C4-2B (cell line): ENCODE results near the gene MAN1A1.

Source experiments
- CTCF ChIP-seq: fragments of 450-650 bp; conservative IDR thresholded peaks from 2 replicates; pipeline ENCODE4 v1.5.1; 2017; ENCODE audit warnings: mild to moderate bottlenecking
- ZFX ChIP-seq: fragments of 450-650 bp; IDR thresholded peaks from 2 replicates; pipeline ENCODE4 v1.6.1; 2017

- TF ChIP-seq CTCF: no peak
- TF ChIP-seq ZFX: no peak
Measured at GRCh38 chr6:119395192-119395591, 45.6 kb upstream of the MAN1A1 start.
